ENCODE measurements around the gene ADM.

ADM gene

DNA sequence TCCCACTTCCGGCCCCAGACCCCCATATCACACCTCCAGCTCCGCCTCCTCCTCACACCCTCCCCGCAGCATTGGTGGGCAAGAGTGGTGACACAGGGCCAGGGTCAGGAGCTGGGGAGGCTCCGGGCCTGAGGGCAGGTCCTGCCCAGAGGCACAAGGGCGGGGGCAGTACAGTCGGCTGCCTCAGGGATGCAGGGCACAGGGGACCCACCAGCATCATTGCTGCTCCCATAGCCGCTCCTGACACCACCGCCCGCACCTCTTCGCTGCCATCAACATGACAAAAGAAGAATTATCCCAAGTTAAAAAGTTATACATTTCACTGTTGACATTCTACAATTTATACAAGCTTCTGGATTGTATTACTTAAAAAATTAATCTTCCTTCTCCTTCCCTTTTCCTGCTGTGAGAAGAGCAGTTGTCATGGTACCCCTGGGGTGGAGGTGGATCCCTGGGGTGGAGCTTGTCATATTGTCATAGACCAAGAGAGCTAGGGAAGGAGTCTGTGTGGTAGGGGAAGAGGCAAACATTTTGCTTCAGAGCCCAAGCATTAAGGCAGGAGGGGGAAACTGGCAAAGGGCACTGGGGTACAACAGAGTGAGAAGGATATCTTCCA lies 15.0 kb upstream of the ADM start:
- no peak for DNase-seq (ENCODE audit: low read depth, low spot score)

- no peak for DNase-seq (ENCODE audit: low read depth, low spot score)
Measured at GRCh38 chr11:10291801-10292638, 12.9 kb upstream of the ADM start.

DNA sequence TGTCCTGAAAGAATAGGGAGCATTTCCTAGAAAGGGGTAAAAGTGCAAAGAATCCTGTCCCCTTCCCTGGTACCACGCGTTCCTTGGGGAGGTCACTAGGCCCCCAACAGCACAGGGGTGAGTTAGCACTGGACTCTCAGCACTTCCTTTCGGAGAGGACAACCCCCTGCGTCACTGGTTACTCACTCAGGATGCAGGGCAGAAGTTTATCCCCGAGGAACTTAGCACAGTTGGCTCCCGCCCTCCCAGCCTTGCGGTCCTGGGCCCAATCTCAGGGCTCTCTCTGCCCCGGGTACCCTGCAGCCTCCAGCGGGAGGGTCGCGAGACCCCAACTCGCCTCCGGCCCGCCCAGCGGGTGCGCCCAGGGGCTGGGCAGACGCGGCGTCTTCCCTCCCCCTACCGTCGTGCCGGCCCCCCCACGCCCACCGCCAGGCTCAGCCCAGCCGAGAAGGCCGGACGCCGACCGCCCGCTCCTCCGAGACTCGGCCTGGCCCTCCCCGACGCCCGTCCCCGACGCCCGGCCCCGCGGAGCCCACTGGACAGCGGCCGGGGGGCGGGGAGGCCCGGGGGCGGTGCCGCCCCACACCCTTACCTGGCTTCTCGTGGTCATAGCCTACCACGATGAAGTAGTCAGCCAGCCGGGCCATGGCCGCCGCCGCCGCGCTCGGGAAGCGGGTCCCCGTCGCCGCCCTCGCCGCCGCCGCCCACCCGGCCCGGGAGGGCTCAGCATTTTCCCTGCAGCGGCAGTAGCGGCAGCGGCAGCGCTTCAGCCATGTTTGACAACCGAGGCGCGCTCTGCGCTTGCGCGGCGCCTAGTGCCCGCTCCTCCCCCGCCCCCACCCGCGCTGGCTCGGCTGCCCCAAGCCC lies 11.2 kb upstream of the ADM start, which contains the start of gene SBF2:
TSS of gene SBF2 (minus strand) at position 797 of the 867 bp plus-strand sequence. CDS start at position 647, 150 bp downstream.
- no peak for DNase-seq (ENCODE audit: low read depth, low spot score)

GRCh38 chr11:10294290-10294953 lies 10.5 kb upstream of the ADM start:
- no peak for DNase-seq (ENCODE audit: low read depth, low spot score)

DNA sequence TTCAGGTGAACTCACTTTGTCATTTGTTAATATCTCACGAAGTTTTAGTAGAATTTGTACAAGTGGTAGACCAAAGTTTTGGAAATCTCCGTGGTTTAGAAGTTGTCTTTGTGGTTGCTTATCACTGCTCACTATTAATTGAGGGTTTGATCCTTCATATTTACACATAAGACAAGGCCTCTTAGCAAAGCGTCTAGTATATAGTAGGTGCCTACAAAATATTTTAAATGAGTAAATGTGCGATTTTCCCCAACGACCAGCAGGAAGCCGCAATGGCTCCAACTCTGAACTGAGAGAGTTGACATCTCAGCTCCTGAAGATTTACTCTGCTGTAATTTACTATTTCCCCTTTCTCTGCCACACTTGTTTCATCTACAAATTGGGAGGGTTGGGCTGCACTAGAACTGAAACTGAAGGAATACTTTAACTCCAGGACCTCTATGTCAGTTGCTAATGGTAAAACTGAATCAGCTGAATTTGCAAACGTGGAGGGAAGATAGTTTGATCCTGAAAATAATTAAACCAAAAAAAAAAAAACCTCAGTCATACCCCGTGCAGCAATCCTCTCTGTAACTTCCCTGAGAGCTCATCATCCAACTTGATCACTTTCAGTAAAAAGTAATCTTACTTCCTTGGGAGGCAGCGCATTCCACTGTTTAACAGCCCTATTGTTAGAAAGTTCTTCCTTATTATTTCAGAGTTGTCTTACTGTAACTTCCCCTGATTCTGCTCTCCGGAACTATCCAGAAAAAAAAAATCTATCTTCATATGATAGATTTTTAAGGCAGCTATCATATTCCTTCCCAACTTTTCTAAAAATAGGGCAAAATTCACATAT lies 9.6 kb upstream of the ADM start:
- no peak for DNase-seq (ENCODE audit: low read depth, low spot score)

DNA sequence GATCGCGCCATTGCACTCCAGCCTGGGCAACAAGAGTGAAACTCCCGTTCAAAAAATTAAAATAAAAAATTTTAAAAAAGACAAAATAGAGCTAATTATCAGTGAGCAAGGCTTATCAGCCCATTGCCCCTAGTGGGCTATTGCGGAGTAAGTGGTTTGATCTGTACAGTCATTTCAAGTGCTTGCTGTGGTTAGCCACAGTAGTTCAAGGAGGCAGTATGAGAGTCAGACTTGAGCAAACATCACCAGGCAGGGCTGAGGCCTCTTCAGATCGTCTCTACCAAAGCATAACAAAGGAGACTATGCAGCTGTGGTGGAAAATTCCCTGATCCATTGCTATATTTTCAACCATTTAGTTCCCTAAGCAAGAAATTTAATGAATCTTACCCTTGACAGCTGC lies 6.5 kb upstream of the ADM start:
- DNase-seq (ENCODE audit: low read depth, low spot score) = no peak

DNA sequence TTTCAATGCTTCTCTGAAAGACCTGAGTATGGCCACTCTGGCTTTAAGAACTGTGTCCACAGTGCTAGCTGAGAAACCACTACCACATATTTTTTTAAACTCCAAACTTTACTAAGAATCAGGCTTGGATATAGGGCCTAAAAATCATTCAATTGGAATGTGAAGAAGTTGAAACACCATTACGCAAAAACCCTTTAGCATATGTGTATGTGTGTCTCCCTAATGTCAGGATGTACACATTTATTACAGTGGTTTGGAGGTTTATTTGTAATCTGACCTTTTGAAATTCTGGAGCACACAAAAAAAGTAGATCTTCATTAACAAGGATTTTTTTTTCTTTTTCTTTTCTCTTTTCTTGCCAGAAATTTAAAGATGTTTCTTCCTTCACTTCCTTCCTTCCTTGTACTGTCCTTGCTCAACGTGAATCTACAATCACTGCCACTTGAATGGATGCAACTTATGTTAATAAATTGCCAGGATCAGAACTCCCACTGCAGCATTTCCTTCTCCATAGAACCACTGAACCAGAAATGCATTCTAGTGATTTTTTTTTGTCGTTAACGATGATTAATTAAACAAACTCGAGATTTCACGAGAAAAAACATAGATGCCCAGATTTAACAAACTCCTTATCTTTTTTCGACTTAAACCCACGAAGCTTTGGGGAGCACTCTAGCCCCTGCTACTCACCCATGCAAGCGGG lies 3.1 kb upstream of the ADM start:
- no peak for DNase-seq (ENCODE audit: low read depth, low spot score)

- DNase-seq (ENCODE audit: low read depth, low spot score) = no peak
Measured at GRCh38 chr11:10302359-10302743, 2.5 kb upstream of the ADM start.

DNA sequence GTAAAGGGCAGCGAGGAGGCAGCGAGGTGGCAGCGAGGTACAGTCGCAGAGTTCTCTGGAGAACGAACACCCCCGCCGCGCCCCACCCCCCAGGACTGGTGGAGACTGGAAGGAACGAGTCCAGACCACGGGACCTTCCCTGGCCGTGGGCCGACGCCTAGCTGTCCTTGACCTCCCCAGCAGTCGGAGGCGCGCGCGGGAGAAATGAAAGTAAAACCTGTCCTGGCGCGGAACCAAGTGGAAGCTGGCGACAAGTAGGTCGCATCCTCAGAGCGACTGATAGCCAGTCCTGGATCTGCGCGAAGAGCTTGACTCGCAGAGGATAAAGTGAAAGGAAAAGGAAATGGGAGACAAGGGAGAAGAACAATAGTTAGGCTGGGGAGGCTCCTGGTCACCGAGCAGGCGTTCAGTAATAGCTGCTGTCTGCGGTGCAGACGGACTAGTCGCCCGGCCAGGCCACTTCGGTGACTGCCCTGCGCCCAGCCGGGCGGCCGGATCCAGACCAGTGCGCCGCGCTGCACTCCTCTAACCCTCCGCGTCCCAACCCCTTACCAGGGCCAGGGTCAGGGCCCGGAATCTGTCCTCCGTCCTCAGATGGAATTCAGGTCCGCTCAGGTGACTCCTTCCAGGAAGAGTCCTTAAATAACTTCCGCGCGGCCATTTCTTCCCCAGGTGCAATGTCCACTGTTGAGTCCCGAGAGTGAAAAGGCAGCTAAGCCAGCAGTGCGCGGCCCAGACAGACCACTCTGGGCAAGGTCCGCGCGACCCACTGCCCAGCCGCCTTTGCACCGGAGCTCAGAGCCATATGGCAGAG lies 1.9 kb upstream of the ADM start:
- no peak for DNase-seq (ENCODE audit: low read depth, low spot score)

- DNase-seq (ENCODE audit: low read depth, low spot score) = no peak
Measured at GRCh38 chr11:10303558-10304363, 1.1 kb upstream of the ADM start.

DNA sequence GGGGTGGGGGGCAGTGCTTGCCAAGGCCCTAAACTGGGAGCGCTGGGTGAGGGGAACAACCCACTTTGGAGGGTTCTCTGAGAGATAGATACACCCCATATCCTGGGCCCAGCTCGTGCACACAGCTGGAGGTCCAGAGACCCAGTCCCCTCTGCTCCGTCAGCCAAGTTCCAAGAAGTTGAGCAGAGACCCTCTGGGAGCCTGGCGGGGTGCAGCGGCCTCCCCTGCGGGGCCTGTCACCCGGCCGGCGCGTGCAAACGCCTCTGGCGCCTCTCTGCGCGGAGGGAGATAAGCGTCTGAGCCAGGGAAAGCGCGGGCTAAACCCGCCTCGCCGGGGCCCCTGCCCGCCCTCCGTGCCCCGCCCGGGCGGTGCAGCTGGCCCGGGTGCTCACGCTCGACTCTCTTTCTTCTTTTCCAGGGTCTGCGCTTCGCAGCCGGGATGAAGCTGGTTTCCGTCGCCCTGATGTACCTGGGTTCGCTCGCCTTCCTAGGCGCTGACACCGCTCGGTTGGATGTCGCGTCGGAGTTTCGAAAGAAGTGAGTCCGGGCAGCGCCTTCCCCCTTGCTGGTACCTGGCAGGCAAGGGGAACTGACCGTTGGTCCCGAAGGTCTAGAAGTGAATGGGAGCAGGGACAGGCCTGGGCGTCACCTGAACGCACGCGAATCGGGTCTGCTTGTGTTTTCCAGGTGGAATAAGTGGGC lies 540 bp downstream of the ADM start:
- DNase-seq (ENCODE audit: low read depth, low spot score) = no peak

GRCh38 chr11:10305964-10306918 lies 1.4 kb downstream of the ADM start:
- no peak for DNase-seq (ENCODE audit: low read depth, low spot score)

GRCh38 chr11:10307022-10307399 lies 2.1 kb downstream of the ADM start:
- DNase-seq (ENCODE audit: low read depth, low spot score) = no peak

DNA sequence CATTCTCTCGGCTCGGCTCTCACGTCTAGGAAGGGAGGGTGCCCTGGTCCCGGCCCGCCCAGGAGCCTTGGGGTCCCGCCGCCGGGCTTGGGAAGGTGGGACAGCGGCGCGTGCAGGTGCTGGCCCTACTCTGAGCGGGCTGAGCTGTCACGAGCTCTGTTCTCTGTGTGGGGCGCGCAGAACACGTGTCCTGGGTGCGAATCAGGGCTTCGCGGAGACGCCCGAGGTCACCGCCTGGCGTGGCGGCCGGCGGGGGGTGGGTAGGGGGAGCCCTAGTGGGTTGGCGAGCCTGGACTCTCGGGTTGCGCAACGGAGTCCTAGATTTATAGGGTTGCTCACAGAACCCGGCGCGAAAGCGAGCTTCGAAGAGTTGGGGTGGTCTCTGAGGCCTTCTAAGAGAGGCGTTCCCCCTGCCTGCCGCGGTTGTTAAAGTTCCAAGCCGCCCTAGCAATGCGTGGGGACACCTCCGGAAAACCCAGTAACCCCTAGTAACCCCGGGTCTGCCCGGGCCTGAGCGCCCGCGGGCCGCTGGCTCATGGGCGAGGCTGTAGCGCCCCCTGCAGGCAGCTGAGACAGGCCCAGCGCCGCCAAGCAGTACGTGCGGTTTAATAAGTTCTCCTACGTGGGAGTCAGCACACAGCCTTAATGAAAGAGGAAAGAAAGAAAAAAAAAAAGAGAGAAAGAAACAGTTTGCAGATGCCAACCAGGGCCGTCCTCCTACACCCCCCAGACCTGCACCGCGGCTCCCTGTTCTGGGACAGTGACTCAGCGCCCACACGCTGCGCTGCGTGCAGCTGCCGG lies 2.7 kb downstream of the ADM start:
- no peak for DNase-seq (ENCODE audit: low read depth, low spot score)

DNA sequence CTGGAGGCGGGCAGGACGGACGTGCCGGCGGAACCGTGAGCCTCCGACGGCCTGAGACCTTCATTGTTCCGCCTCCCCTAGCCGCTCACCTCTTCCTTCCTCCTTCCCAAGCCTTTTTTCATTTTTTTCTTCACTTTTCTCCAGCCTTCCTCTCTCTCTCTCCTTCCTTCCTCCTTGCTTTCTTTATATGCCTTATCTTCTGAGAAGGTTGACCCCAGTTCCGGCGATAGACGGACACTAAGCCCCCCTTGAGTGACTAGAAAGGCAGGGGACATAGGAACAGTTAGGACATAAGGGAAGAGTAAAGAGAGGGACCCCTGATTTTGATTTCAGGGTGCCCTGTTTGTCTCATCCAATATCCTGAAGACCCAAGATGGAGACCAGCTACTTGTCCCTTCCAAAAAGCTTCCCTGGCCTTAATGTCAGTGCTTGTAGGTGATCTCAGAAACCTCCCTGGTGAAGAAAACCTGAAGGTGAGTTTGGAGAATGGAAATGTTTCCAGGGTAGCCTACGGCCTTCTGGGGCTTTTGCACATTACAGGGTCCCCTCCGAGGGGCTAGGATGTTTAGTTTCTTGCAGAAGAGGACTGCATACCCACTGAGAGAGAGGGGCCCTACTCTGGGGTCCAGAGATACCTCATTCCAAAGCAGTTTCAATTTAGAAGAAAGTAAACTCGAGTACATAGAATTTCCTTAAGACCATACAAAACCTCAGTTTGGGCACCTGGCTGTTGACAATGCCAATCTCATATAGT lies 3.5 kb downstream of the ADM start:
- no peak for DNase-seq (ENCODE audit: low read depth, low spot score)
